ENCODE results near the gene ZBTB22.
A peak's percentile ranks its signal among the peaks of the same experiment; 100 is the strongest.

Gene ZBTB22

GRCh38 chr6:33318426-33319073, 1.0 kb upstream of the ZBTB22 start:
- H3K4me1 ChIP-seq (ENCODE audit: insufficient read depth, low read length, poor library complexity, severe bottlenecking): peaks cover 52% of the 10 kb centered on the region
- H4K20me1 ChIP-seq (ENCODE audit: insufficient read depth, low read length, poor library complexity, severe bottlenecking): peaks cover 30% of the 10 kb centered on the region
- H3K36me3 ChIP-seq (ENCODE audit: insufficient read depth, low read length): peaks cover 23% of the 10 kb centered on the region; the same call in 1 of the 2 replicates
- H3K4me3 ChIP-seq (ENCODE audit: low read length, poor library complexity, severe bottlenecking): peak overlapping the region; percentile 82
- peak overlapping the region; percentile 68 for H3K9ac ChIP-seq (ENCODE audit: low read depth, low read length, poor library complexity, severe bottlenecking)
- no peak for TF ChIP-seq CTCF (conservative IDR thresholded peaks at IDR 0.05; ENCODE audit: low read length)
- no peak for TF ChIP-seq EZH2phosphoT487 (IDR thresholded peaks at IDR 0.05; ENCODE audit: borderline replicate concordance)
- peaks cover 66% of the 10 kb centered on the region for H3K79me2 ChIP-seq (ENCODE audit: insufficient read depth, low read length)
- H3K4me2 ChIP-seq (ENCODE audit: low read depth, low read length, poor library complexity, severe bottlenecking): peak overlapping the region; percentile 95
- H3F3A ChIP-seq (ENCODE audit: low read depth): peaks cover 6% of the 10 kb centered on the region; the same call in 1 of the 2 replicates
- no peaks in the 10 kb centered on the region for H3K9me2 ChIP-seq (replicated peaks; ENCODE audit: low read depth, low read length)
- no peaks in the 10 kb centered on the region for H3K27me3 ChIP-seq (ENCODE audit: insufficient read depth, low read length, poor library complexity, severe bottlenecking)
- 0 out of 2 replicates have a peak overlapping the region, but pooled peaks have one; percentile 20 for H2AFZ ChIP-seq (ENCODE audit: low read length)
- H3K9me3 ChIP-seq (ENCODE audit: insufficient read depth, low read depth, low read length): no peaks in the 10 kb centered on the region

- H3K9ac ChIP-seq (ENCODE audit: low read depth, low read length, poor library complexity, severe bottlenecking): peak overlapping the region; percentile 68
- no peaks in the 10 kb centered on the region for H3K9me2 ChIP-seq (replicated peaks; ENCODE audit: low read depth, low read length)
- peaks cover 23% of the 10 kb centered on the region; the same call in 1 of the 2 replicates for H3K36me3 ChIP-seq (ENCODE audit: insufficient read depth, low read length)
- no peak overlapping the region for H2AFZ ChIP-seq (ENCODE audit: low read length)
- peaks cover 75% of the 10 kb centered on the region for H3K79me2 ChIP-seq (ENCODE audit: insufficient read depth, low read length)
- H3K4me2 ChIP-seq (ENCODE audit: low read depth, low read length, poor library complexity, severe bottlenecking): peak overlapping the region; percentile 56
- no peaks in the 10 kb centered on the region for H3K27me3 ChIP-seq (ENCODE audit: insufficient read depth, low read length, poor library complexity, severe bottlenecking)
- no peak for TF ChIP-seq CTCF (conservative IDR thresholded peaks at IDR 0.05; ENCODE audit: low read length)
- no peak for TF ChIP-seq EZH2phosphoT487 (IDR thresholded peaks at IDR 0.05; ENCODE audit: borderline replicate concordance)
- peaks cover 56% of the 10 kb centered on the region for H3K4me1 ChIP-seq (ENCODE audit: insufficient read depth, low read length, poor library complexity, severe bottlenecking)
- no peaks in the 10 kb centered on the region for H3K9me3 ChIP-seq (ENCODE audit: insufficient read depth, low read depth, low read length)
- H3F3A ChIP-seq (ENCODE audit: low read depth): peaks cover 6% of the 10 kb centered on the region; the same call in 1 of the 2 replicates
- peak overlapping the region; percentile 82 for H3K4me3 ChIP-seq (ENCODE audit: low read length, poor library complexity, severe bottlenecking)
- peaks cover 40% of the 10 kb centered on the region for H4K20me1 ChIP-seq (ENCODE audit: insufficient read depth, low read length, poor library complexity, severe bottlenecking)
Observed at GRCh38 chr6:33317419-33317668, 200 bp downstream of the ZBTB22 start.

GRCh38 chr6:33316603-33317418, 733 bp downstream of the ZBTB22 start:
- peak overlapping the region; percentile 82 for H3K4me3 ChIP-seq (ENCODE audit: low read length, poor library complexity, severe bottlenecking)
- no peak overlapping the region for H2AFZ ChIP-seq (ENCODE audit: low read length)
- TF ChIP-seq CTCF (conservative IDR thresholded peaks at IDR 0.05; ENCODE audit: low read length): no peak
- TF ChIP-seq EZH2phosphoT487 (IDR thresholded peaks at IDR 0.05; ENCODE audit: borderline replicate concordance): no peak
- peaks cover 44% of the 10 kb centered on the region for H4K20me1 ChIP-seq (ENCODE audit: insufficient read depth, low read length, poor library complexity, severe bottlenecking)
- no peaks in the 10 kb centered on the region for H3K9me2 ChIP-seq (replicated peaks; ENCODE audit: low read depth, low read length)
- H3K4me2 ChIP-seq (ENCODE audit: low read depth, low read length, poor library complexity, severe bottlenecking): peak overlapping the region; percentile 56
- no peak overlapping the region for H3K9ac ChIP-seq (ENCODE audit: low read depth, low read length, poor library complexity, severe bottlenecking)
- no peaks in the 10 kb centered on the region for H3K27me3 ChIP-seq (ENCODE audit: insufficient read depth, low read length, poor library complexity, severe bottlenecking)
- H3K79me2 ChIP-seq (ENCODE audit: insufficient read depth, low read length): peaks cover 75% of the 10 kb centered on the region
- H3F3A ChIP-seq (ENCODE audit: low read depth): peaks cover 6% of the 10 kb centered on the region; the same call in 1 of the 2 replicates
- no peaks in the 10 kb centered on the region for H3K9me3 ChIP-seq (ENCODE audit: insufficient read depth, low read depth, low read length)
- peaks cover 56% of the 10 kb centered on the region for H3K4me1 ChIP-seq (ENCODE audit: insufficient read depth, low read length, poor library complexity, severe bottlenecking)
- H3K36me3 ChIP-seq (ENCODE audit: insufficient read depth, low read length): peaks cover 23% of the 10 kb centered on the region; the same call in 1 of the 2 replicates

All from Loucy (cell line).